Measurements from ENCODE around the gene INF2. TPM values are rescaled to one million over a fixed set of nuclear protein-coding genes. Genes with fewer than 3 reads are reported as not detected.

INF2 gene
- total and polyA plus RNA-seq, 2 experiments from 2014 or later, result 23.0 to 53.3 TPM

- H3K9me3 ChIP-seq (ENCODE audit: low read depth), result no peaks in the 10 kb centered on the region
- in situ Hi-C loops (cut with MboI), result no loop called here
- no peak overlapping the region for H2AFZ ChIP-seq
- peaks cover 3% of the 10 kb centered on the region; the same call in 1 of the 2 replicates for H4K20me1 ChIP-seq (ENCODE audit: insufficient read depth)
- no peak for DNase-seq
- H3K36me3 ChIP-seq (ENCODE audit: low read depth), result no peaks in the 10 kb centered on the region; the same call in 1 of the 2 replicates
- H3K27me3 ChIP-seq (replicated peaks; ENCODE audit: insufficient read depth), result no peaks in the 10 kb centered on the region
- peaks cover 62% of the 10 kb centered on the region for H3K79me2 ChIP-seq (ENCODE audit: insufficient read depth)
- 93 to 97% methylated on average over 12 of the region's 12 CpGs for WGBS, 2 experiments (ENCODE audit: low coverage in 1 of 2, low lambda C conversion rate in 2 of 2, missing lambda C conversion rate in 2 of 2)
- no peaks in the 10 kb centered on the region for H3K9me2 ChIP-seq (ENCODE audit: insufficient read depth)
- TF ChIP-seq EZH2phosphoT487 (IDR thresholded peaks at IDR 0.05; ENCODE audit: insufficient read depth, low read depth) (no peak), EZH2 (IDR thresholded peaks at IDR 0.05; ENCODE audit: insufficient read depth, poor library complexity, severe bottlenecking) (no peak)
- no peak overlapping the region for H3K4me3 ChIP-seq
- no peak overlapping the region for H3K27ac ChIP-seq
- H3F3A ChIP-seq (ENCODE audit: insufficient read depth), result no peaks in the 10 kb centered on the region
- no peak overlapping the region for H3K4me2 ChIP-seq (ENCODE audit: unreplicated experiment)
- no peak overlapping the region for H3K9ac ChIP-seq
- H3K4me1 ChIP-seq (ENCODE audit: insufficient read depth), result 0 out of 2 replicates have a peak, but pooled peaks cover 5% of the 10 kb centered on the region
Observed at GRCh38 chr14:104699426-104699748, 10.0 kb downstream of the INF2 start.

GRCh38 chr14:104700225-104700651, 10.8 kb downstream of the INF2 start:
- TF ChIP-seq EZH2phosphoT487 (IDR thresholded peaks at IDR 0.05; ENCODE audit: insufficient read depth, low read depth) (no peak), EZH2 (IDR thresholded peaks at IDR 0.05; ENCODE audit: insufficient read depth, poor library complexity, severe bottlenecking) (no peak)
- H3K36me3 ChIP-seq (ENCODE audit: low read depth), result no peaks in the 10 kb centered on the region; the same call in 1 of the 2 replicates
- no peak overlapping the region for H3K9ac ChIP-seq
- no peak overlapping the region for H3K27ac ChIP-seq
- no peak overlapping the region for H3K4me2 ChIP-seq (ENCODE audit: unreplicated experiment)
- H3K27me3 ChIP-seq (replicated peaks; ENCODE audit: insufficient read depth), result no peaks in the 10 kb centered on the region
- no peak overlapping the region for H3K4me3 ChIP-seq
- H4K20me1 ChIP-seq (ENCODE audit: insufficient read depth), result peaks cover 3% of the 10 kb centered on the region; the same call in 1 of the 2 replicates
- H3K9me2 ChIP-seq (ENCODE audit: insufficient read depth), result no peaks in the 10 kb centered on the region
- no peaks in the 10 kb centered on the region for H3F3A ChIP-seq (ENCODE audit: insufficient read depth)
- no peak overlapping the region for H2AFZ ChIP-seq
- no peaks in the 10 kb centered on the region for H3K9me3 ChIP-seq (ENCODE audit: low read depth)
- H3K4me1 ChIP-seq (ENCODE audit: insufficient read depth), result 0 out of 2 replicates have a peak, but pooled peaks cover 5% of the 10 kb centered on the region
- in situ Hi-C loops (cut with MboI), result no loop called here
- DNase-seq, result no peak
- peaks cover 53% of the 10 kb centered on the region for H3K79me2 ChIP-seq (ENCODE audit: insufficient read depth)
- 79 to 81% methylated on average over 14 of the region's 14 CpGs for WGBS, 2 experiments (ENCODE audit: low coverage in 1 of 2, low lambda C conversion rate in 2 of 2, missing lambda C conversion rate in 2 of 2)

GRCh38 chr14:104700747-104701217, 11.4 kb downstream of the INF2 start:
- Histone ChIP-seq H3F3A (ENCODE audit: insufficient read depth) (no peaks in the 10 kb centered on the region), H3K36me3 (ENCODE audit: low read depth) (no peaks in the 10 kb centered on the region; the same call in 1 of the 2 replicates), H3K4me2 (ENCODE audit: unreplicated experiment) (no peak overlapping the region), H3K4me3 (no peak overlapping the region), H3K9me3 (ENCODE audit: low read depth) (no peaks in the 10 kb centered on the region), H3K9ac (no peak overlapping the region), H3K9me2 (ENCODE audit: insufficient read depth) (no peaks in the 10 kb centered on the region), H3K27ac (no peak overlapping the region), H3K79me2 (ENCODE audit: insufficient read depth) (peaks cover 48% of the 10 kb centered on the region), H3K4me1 (ENCODE audit: insufficient read depth) (0 out of 2 replicates have a peak, but pooled peaks cover 5% of the 10 kb centered on the region), H4K20me1 (ENCODE audit: insufficient read depth) (peaks cover 3% of the 10 kb centered on the region; the same call in 1 of the 2 replicates), H3K27me3 (replicated peaks; ENCODE audit: insufficient read depth) (no peaks in the 10 kb centered on the region), H2AFZ (no peak overlapping the region)
- DNase-seq, result no peak
- TF ChIP-seq EZH2 (IDR thresholded peaks at IDR 0.05; ENCODE audit: insufficient read depth, poor library complexity, severe bottlenecking), result no peak
- TF ChIP-seq EZH2phosphoT487 (IDR thresholded peaks at IDR 0.05; ENCODE audit: insufficient read depth, low read depth), result no peak
- WGBS, 2 experiments (ENCODE audit: low coverage in 1 of 2, low lambda C conversion rate in 2 of 2, missing lambda C conversion rate in 2 of 2), result 90 to 91% methylated on average over 22 of the region's 22 CpGs
- in situ Hi-C loops (cut with MboI), result no loop called here

- no peak for TF ChIP-seq EZH2phosphoT487 (IDR thresholded peaks at IDR 0.05; ENCODE audit: insufficient read depth, low read depth)
- no peak for TF ChIP-seq EZH2 (IDR thresholded peaks at IDR 0.05; ENCODE audit: insufficient read depth, poor library complexity, severe bottlenecking)
- Histone ChIP-seq H2AFZ (no peak overlapping the region), H3K9ac (no peak overlapping the region), H4K20me1 (ENCODE audit: insufficient read depth) (no peaks in the 10 kb centered on the region), H3K27me3 (replicated peaks; ENCODE audit: insufficient read depth) (no peaks in the 10 kb centered on the region), H3K4me1 (ENCODE audit: insufficient read depth) (0 out of 2 replicates have a peak, but pooled peaks cover 5% of the 10 kb centered on the region), H3K4me2 (ENCODE audit: unreplicated experiment) (no peak overlapping the region), H3F3A (ENCODE audit: insufficient read depth) (no peaks in the 10 kb centered on the region), H3K27ac (no peak overlapping the region), H3K4me3 (no peak overlapping the region), H3K9me3 (ENCODE audit: low read depth) (no peaks in the 10 kb centered on the region), H3K36me3 (ENCODE audit: low read depth) (no peaks in the 10 kb centered on the region), H3K79me2 (ENCODE audit: insufficient read depth) (peaks cover 40% of the 10 kb centered on the region), H3K9me2 (ENCODE audit: insufficient read depth) (no peaks in the 10 kb centered on the region)
- in situ Hi-C loops (cut with MboI), result no loop called here
- WGBS, 2 experiments (ENCODE audit: low coverage in 1 of 2, low lambda C conversion rate in 2 of 2, missing lambda C conversion rate in 2 of 2), result 95 to 96% methylated on average over 33 to 46 of the region's 46 CpGs
- DNase-seq, result no peak
Observed at GRCh38 chr14:104701383-104702076, 12.1 kb downstream of the INF2 start.

Data from GM23248 (cell line).